HEK293T (cell line): Measurements from ENCODE around the gene TSPAN18.

Source experiments
- CTCF ChIA-PET: fragments of 350-600 bp; formaldehyde crosslinking; extraction: SDS; loops from one replicate; lab custom pipeline; 2021; ENCODE audit warnings: antibody characterized with exemption, inconsistent platforms; lab: Yijun Ruan, JAX
- POLR2A ChIA-PET: fragments of 350-600 bp; formaldehyde crosslinking; extraction: SDS; loops from one replicate; lab custom pipeline; 2020; ENCODE audit warnings: antibody characterized with exemption, inconsistent platforms; lab: Yijun Ruan, JAX
- DNase-seq: peaks from one replicate; pipeline ENCODE4 v3.0.0; 2012; ENCODE audit warnings: mixed read lengths; ENCODE audit errors: extremely low spot score
- ARNT ChIP-seq: fragments of 450-650 bp; IDR thresholded peaks from 2 replicates; pipeline ENCODE4 v1.6.1; 2017; ENCODE audit warnings: mild to moderate bottlenecking
- BHLHE40 ChIP-seq: fragments of 450-650 bp; IDR thresholded peaks from 2 replicates; pipeline ENCODE4 v1.6.1; 2016; ENCODE audit warnings: mild to moderate bottlenecking, moderate library complexity, borderline replicate concordance
- CTBP1 ChIP-seq: fragments of 450-650 bp; IDR thresholded peaks from 2 replicates; pipeline ENCODE4 v1.6.1; 2016; ENCODE audit warnings: borderline replicate concordance
- ELF4 ChIP-seq: fragments of 450-650 bp; IDR thresholded peaks from 2 replicates; pipeline ENCODE4 v1.6.1; 2017; ENCODE audit warnings: antibody characterized with exemption
- FOXA1 ChIP-seq: fragments of 450-650 bp; IDR thresholded peaks from 2 replicates; pipeline ENCODE4 v1.6.1; 2016; ENCODE audit warnings: mild to moderate bottlenecking
- FOXK2 ChIP-seq: fragments of 450-650 bp; IDR thresholded peaks from 2 replicates; pipeline ENCODE4 v1.6.1; 2016; ENCODE audit warnings: mild to moderate bottlenecking
- FOXM1 ChIP-seq: fragments of 450-650 bp; IDR thresholded peaks from 2 replicates; pipeline ENCODE4 v1.6.1; 2017; ENCODE audit warnings: mild to moderate bottlenecking, borderline replicate concordance
- HDGF ChIP-seq: fragments of 450-650 bp; IDR thresholded peaks from 2 replicates; pipeline ENCODE4 v1.6.1; 2017; ENCODE audit warnings: antibody characterized with exemption, borderline replicate concordance
- L3MBTL2 ChIP-seq: fragments of 450-650 bp; conservative IDR thresholded peaks from 2 replicates; pipeline ENCODE4 v1.6.1; 2016; ENCODE audit warnings: mild to moderate bottlenecking
- LEF1 ChIP-seq: fragments of 450-650 bp; IDR thresholded peaks from 2 replicates; pipeline ENCODE4 v1.6.1; 2017; ENCODE audit warnings: mild to moderate bottlenecking, borderline replicate concordance
- NFRKB ChIP-seq: fragments of 450-650 bp; IDR thresholded peaks from 2 replicates; pipeline ENCODE4 v1.6.1; 2016; ENCODE audit warnings: mild to moderate bottlenecking, moderate library complexity
- PKNOX1 ChIP-seq: fragments of 450-650 bp; IDR thresholded peaks from 2 replicates; pipeline ENCODE4 v1.6.1; 2016
- SP1 ChIP-seq: fragments of 450-650 bp; IDR thresholded peaks from 2 replicates; pipeline ENCODE4 v1.6.1; 2017
- SUZ12 ChIP-seq: fragments of 450-650 bp; IDR thresholded peaks from 2 replicates; pipeline ENCODE4 v1.6.1; 2016; ENCODE audit warnings: mild to moderate bottlenecking
- TARDBP ChIP-seq: fragments of 450-650 bp; IDR thresholded peaks from 2 replicates; pipeline ENCODE4 v1.6.1; 2016
- ZNF384 ChIP-seq: fragments of 450-650 bp; IDR thresholded peaks from 2 replicates; pipeline ENCODE4 v1.6.1; 2016

The TSPAN18 gene

DNA sequence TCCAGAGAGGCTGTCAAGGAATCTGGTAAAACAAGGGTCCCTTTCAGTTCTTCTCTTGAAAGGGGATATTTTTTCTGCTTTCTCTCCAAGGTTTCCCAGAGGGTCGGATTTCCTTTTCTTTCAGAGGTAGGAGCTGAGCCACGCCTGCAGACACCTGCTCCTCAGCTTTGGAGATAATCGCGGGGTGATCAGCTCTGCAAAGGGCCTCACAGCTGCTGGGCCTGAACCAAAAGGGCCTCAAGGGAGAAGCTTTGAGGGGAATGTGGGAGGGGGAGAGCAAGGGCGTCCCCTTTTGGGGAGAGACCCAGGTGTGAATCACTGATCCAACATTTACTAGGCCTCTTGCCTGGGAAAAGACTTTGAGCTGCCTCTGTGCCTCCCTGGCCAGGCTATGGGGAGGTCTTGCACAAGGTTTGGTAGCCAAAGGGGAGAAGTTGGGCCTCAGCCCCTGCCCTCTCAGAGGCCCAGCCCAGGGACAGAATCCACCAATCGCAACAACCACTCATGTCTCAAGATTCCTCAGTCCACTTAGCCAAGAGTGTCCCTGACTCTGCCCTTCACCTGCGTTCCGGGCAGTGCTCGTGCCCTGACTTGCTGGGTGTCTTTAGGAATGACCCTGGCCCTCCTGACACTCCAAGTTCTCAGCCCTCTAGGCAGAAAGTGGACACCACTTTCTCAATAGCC, 237.9 kb downstream of the TSPAN18 start:
- no peak for DNase-seq
- POLR2A ChIA-PET = no interaction called here
- CTCF ChIA-PET = no interaction called here
- TF ChIP-seq PKNOX1 (no peak), SP1 (no peak), BHLHE40 (no peak), LEF1 (no peak), FOXK2 (no peak), ARNT (no peak), ZNF384 (no peak), CTBP1 (no peak)

- ChIA-PET CTCF (interaction anchor here (0.6 kb wide), 1 partner anchor 829 kb away, joined by 5 read pairs; no protein-coding TSS in a partner anchor), POLR2A (no interaction called here)
- TF ChIP-seq ARNT (no peak), FOXA1 (no peak), BHLHE40 (no peak), CTBP1 (no peak), SUZ12 (no peak), FOXM1 (no peak), ELF4 (no peak), ZNF384 (no peak), FOXK2 (no peak), SP1 (no peak), PKNOX1 (no peak), HDGF (no peak), LEF1 (no peak)
- DNase-seq = no peak
Measured at GRCh38 chr11:44966694-44967093, 239.9 kb downstream of the TSPAN18 start.

DNA sequence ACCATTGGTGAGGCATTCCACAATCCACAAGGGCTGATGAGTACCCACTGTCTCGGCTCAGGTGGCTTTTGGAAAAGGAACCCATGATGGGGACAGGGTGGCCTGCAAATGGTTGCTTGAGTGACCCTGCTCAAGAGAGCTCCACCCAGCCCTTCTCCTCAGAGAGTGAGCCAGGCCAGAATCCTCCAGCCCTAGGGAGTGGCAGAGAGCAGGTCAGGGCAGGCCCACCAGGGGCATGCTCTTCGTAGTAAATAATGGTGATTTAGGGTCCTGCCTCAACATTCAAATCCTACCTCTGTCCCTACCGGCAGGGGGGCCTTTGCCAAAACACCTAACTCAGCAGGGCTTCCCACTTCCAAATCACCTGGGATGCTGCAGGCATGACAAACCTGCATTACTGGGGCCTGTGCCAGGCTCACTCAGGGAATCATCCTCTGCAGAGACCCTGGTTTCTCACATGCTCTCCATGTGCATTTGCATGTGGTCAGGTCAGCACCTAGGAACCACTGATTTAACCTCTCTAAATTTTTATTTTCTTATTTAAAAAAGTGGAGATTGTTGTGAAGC, 241.3 kb downstream of the TSPAN18 start:
- CTCF ChIA-PET = no interaction called here
- POLR2A ChIA-PET = no interaction called here
- TF ChIP-seq BHLHE40 (no peak), L3MBTL2 (no peak), TARDBP (no peak), LEF1 (no peak), FOXK2 (no peak), SP1 (no peak), ARNT (no peak), FOXM1 (no peak), ELF4 (no peak), PKNOX1 (no peak), CTBP1 (no peak), ZNF384 (no peak), HDGF (no peak)
- DNase-seq = no peak

GRCh38 chr11:44968510-44968909, 241.7 kb downstream of the TSPAN18 start:
- no peak for DNase-seq
- ChIA-PET CTCF (no interaction called here), POLR2A (no interaction called here)
- TF ChIP-seq CTBP1 (no peak), FOXA1 (no peak), ARNT (no peak), TARDBP (no peak), BHLHE40 (no peak), FOXK2 (no peak), HDGF (no peak), PKNOX1 (no peak), ZNF384 (no peak), LEF1 (no peak), L3MBTL2 (no peak), NFRKB (no peak), SUZ12 (no peak), SP1 (no peak), ELF4 (no peak), FOXM1 (no peak)

GRCh38 chr11:44969651-44970252, 243.0 kb downstream of the TSPAN18 start:
- POLR2A ChIA-PET = no interaction called here
- no peak for TF ChIP-seq L3MBTL2
- no peak for TF ChIP-seq SUZ12
- TF ChIP-seq BHLHE40 = no peak
- TF ChIP-seq ARNT = no peak
- no peak for TF ChIP-seq TARDBP
- TF ChIP-seq ELF4 = no peak
- no peak for TF ChIP-seq CTBP1
- no peak for TF ChIP-seq NFRKB
- no peak for TF ChIP-seq HDGF
- no peak for TF ChIP-seq FOXK2
- no peak for TF ChIP-seq FOXM1
- no peak for TF ChIP-seq FOXA1
- no peak for TF ChIP-seq ZNF384
- no peak for TF ChIP-seq SP1
- DNase-seq = no peak
- CTCF ChIA-PET = no interaction called here
